Lung (tissue), 12 donors: ENCODE data around the gene C16orf89. TPM values are rescaled to one million over a fixed set of nuclear protein-coding genes. Genes with fewer than 3 reads are reported as not detected.

ENCODE experiments used
- ATAC-seq: fragments of 200-7000 bp; cut with Tn5 transposase; one replicate; pipeline ENCODE4 v1.9.1; 2020; ENCODE audit warnings: moderate number of reproducible peaks; ENCODE audit not compliant: insufficient read depth, low FRiP score
- DNase-seq, 3 donors: peaks; one replicate each; pipeline ENCODE4 v3.0.0-alpha.2; 2013 to 2017
- H3K27ac ChIP-seq, 2 donors: one replicate each; pipeline ENCODE4 v1.5.1; 2013; ENCODE audit warnings: mild to moderate bottlenecking in 2 of 2, moderate library complexity in 2 of 2, control low read depth in 1 of 2, inconsistent platforms in 1 of 2, low read depth in 1 of 2, low read length in 1 of 2
- H3K27me3 ChIP-seq, 3 donors: one replicate each; pipeline ENCODE4 v1.5.1; 2013; ENCODE audit warnings: low read length in 2 of 3; ENCODE audit not compliant: control insufficient read depth in 3 of 3, insufficient read depth in 3 of 3
- H3K36me3 ChIP-seq, 4 donors: one replicate each; pipeline ENCODE4 v1.5.1; 2013; ENCODE audit warnings: low read length in 4 of 4, mild to moderate bottlenecking in 1 of 4, moderate library complexity in 1 of 4; ENCODE audit not compliant: control insufficient read depth in 4 of 4, insufficient read depth in 4 of 4
- H3K4me1 ChIP-seq, 5 donors: one replicate each; pipeline ENCODE4 v1.5.1; 2013; ENCODE audit warnings: low read length in 5 of 5, mild to moderate bottlenecking in 2 of 5, moderate library complexity in 1 of 5; ENCODE audit not compliant: control insufficient read depth in 5 of 5, insufficient read depth in 5 of 5
- H3K4me3 ChIP-seq: one replicate; pipeline ENCODE4 v1.5.1; 2013; ENCODE audit warnings: mild to moderate bottlenecking, control low read depth, moderate library complexity
- H3K9ac ChIP-seq, 2 donors: one replicate each; pipeline ENCODE4 v1.5.1; 2013; ENCODE audit warnings: low read length in 2 of 2, control low read depth in 1 of 2; ENCODE audit not compliant: insufficient read depth in 1 of 2
- H3K9me3 ChIP-seq, 4 donors: one replicate each; pipeline ENCODE4 v1.5.1; 2013; ENCODE audit warnings: low read length in 3 of 4, mild to moderate bottlenecking in 1 of 4, moderate library complexity in 1 of 4; ENCODE audit not compliant: control insufficient read depth in 4 of 4, insufficient read depth in 3 of 4
- CTCF ChIP-seq: IDR thresholded peaks from 2 replicates; pipeline ENCODE4 v1.5.1; 2012; ENCODE audit warnings: mild to moderate bottlenecking; ENCODE audit errors: control extremely low read depth, extremely low read depth
- whole genome bisulfite sequencing, 2 donors: extraction: QIAGEN DNeasy Blood & Tissue Kit; methylation state at CpG; one replicate each; pipeline ENCODE4 v1.1.7; 2013; 5-methylcytosine and 5-hydroxymethylcytosine counted together
- polyA plus RNA-seq, 2 donors: library from polyadenylated mRNA; stranded (reverse); fragments of 200-250 nt; gene quantifications; one replicate each; pipeline ENCODE4 v1.2.1, GENCODE V29; 2013
- total RNA-seq, 2 donors: library from RNA; depleted of rRNA in 1 of 2; stranded (reverse); fragments of >200 nt in 1 of 2; gene quantifications; one replicate each; pipeline ENCODE4 v1.2.1, GENCODE V29; 2014 to 2021
- donor health status: control.
- donor health status: control.
- donor health status: Bipolar disorder and iron deficiency.
- donor health status: healthy.
- donor health status: DM: yes; HTN: yes; CAD: no.

The C16orf89 gene
- total and polyA plus RNA-seq, 4 donors, result 39.2 to 356 (median 97.2) TPM

GRCh38 chr16:5022521-5022920, 43.2 kb downstream of the C16orf89 start:
- ATAC-seq (no peak), DNase-seq (no peak)
- Histone ChIP-seq H3K27ac (no peak overlapping the region), H3K4me3 (no peak overlapping the region), H3K9me3 (no peaks in the 10 kb centered on the region), H3K4me1 (no peaks in the 10 kb centered on the region), H3K27me3 (no peaks in the 10 kb centered on the region), H3K9ac (no peak overlapping the region), H3K36me3 (peaks cover 0 to 6% (median 0%) of the 10 kb centered on the region in 4 donors)
- TF ChIP-seq CTCF, result no peak
- WGBS, 2 donors, result 79% methylated on average over 6 of the region's 6 CpGs

- Histone ChIP-seq H3K4me3 (no peak overlapping the region), H3K9me3 (no peaks in the 10 kb centered on the region), H3K27me3 (no peaks in the 10 kb centered on the region), H3K9ac (no peak overlapping the region), H3K27ac (no peak overlapping the region), H3K36me3 (peaks cover 0 to 5% (median 0%) of the 10 kb centered on the region in 4 donors), H3K4me1 (no peaks in the 10 kb centered on the region)
- no peak for TF ChIP-seq CTCF
- 74 to 82% methylated on average over 15 of the region's 15 CpGs for WGBS, 2 donors
- no peak for DNase-seq
- ATAC-seq, result no peak
Observed at GRCh38 chr16:5020551-5020950, 45.2 kb downstream of the C16orf89 start.

- TF ChIP-seq CTCF, result no peak
Observed at GRCh38 chr16:5019775-5020174, 46.0 kb downstream of the C16orf89 start.

GRCh38 chr16:5018793-5019192, 47.0 kb downstream of the C16orf89 start:
- Histone ChIP-seq H3K36me3 (no peaks in the 10 kb centered on the region), H3K9me3 (no peaks in the 10 kb centered on the region), H3K9ac (no peak overlapping the region), H3K27ac (no peak overlapping the region), H3K27me3 (no peaks in the 10 kb centered on the region), H3K4me3 (no peak overlapping the region), H3K4me1 (no peaks in the 10 kb centered on the region)
- DNase-seq, result peak in 2 of 3 donors; percentile 44 to 68
- no peak for ATAC-seq
- TF ChIP-seq CTCF, result no peak
- WGBS, 2 donors, result 54 to 72% methylated on average over 9 of the region's 9 CpGs

More at GRCh38 chr16:5019775-5020174, 46.0 kb downstream of the C16orf89 start:
- no peak for DNase-seq
- WGBS, 2 donors, result 69 to 82% methylated on average over 6 of the region's 6 CpGs
- Histone ChIP-seq H3K4me3 (no peak overlapping the region), H3K9me3 (no peaks in the 10 kb centered on the region), H3K36me3 (no peaks in the 10 kb centered on the region), H3K27ac (no peak overlapping the region), H3K9ac (no peak overlapping the region), H3K27me3 (no peaks in the 10 kb centered on the region), H3K4me1 (no peaks in the 10 kb centered on the region)
- ATAC-seq, result no peak
